ENCODE measurements around the gene PLEKHG5.

Gene PLEKHG5

DNA sequence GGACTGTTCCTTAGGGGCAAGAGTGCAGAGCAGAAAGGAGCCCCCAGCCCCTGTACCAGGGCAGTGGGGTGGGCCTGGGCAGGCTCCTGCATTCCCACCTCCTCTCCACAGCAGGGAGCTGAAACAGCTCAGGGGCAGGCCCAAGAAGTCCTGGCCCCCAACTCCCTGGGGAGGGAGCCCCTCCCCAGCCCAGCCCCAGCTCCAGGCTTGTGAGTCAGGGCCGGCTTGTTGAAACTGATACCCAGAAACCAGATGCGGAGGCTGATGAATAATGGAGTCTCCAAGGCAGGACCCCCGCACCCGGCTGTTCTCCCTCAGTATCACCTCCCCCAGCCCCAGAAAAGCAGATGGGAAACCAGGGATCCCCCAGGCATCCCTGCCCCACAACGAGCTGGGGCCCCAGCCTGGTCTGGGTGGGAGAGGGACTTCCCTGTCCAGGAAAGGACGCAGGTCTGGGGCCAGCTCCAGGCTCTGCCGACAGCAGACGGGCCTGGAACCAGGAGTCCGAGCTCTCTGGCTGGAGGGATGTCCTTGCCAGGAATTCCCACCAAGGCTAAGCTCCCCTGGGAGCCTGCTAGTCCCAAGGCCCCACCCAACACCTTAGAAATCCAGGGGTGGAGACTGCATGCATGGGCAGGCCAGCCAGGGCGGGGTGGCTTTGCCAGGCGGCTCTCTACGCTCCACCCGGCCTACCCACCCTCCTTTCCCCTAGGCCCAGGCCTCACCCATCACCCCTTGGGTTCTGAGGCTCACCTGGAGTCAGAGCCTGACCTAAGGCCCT, 2.7 kb downstream of the PLEKHG5 start:
- Histone ChIP-seq H3K9me3 (replicated peaks in 1 of 2; ENCODE audit: control insufficient read depth in 2 of 2, insufficient read depth in 1 of 2, low read depth in 1 of 2, low read length in 2 of 2) (no peaks in the 10 kb centered on the region), H2AK5ac (ENCODE audit: low read depth, low read length) (no peak overlapping the region), H3K23ac (ENCODE audit: low read depth, low read length, poor library complexity) (no peak overlapping the region), H3K36me3 (replicated peaks in 1 of 2; ENCODE audit: control insufficient read depth in 2 of 2, insufficient read depth in 2 of 2, low read length in 2 of 2) (no peaks in the 10 kb centered on the region), H2BK5ac (ENCODE audit: low read length) (no peak overlapping the region), H2AFZ (ENCODE audit: low read length) (no peak overlapping the region), H2BK120ac (ENCODE audit: low read depth, low read length) (no peak overlapping the region), H2BK15ac (ENCODE audit: low read length) (no peak overlapping the region), H3K27me3 (ENCODE audit: control insufficient read depth in 3 of 3, insufficient read depth in 3 of 3, low read depth in 1 of 3, low read length in 3 of 3) (no peaks in the 10 kb centered on the region), H3K18ac (ENCODE audit: low read length) (no peak overlapping the region), H4K8ac (ENCODE audit: low read depth, low read length) (no peak overlapping the region), H3K4ac (ENCODE audit: low read length) (no peak overlapping the region), H3K9ac (ENCODE audit: low read depth, low read length, poor library complexity) (peak overlapping the region; percentile 66), H3K4me1 (ENCODE audit: control insufficient read depth in 2 of 2, insufficient read depth in 1 of 2, low read depth in 1 of 2, low read length in 2 of 2) (peaks cover 16 to 22% of the 10 kb centered on the region in 2 donors), H2BK12ac (ENCODE audit: low read length) (no peak overlapping the region), H3K4me2 (ENCODE audit: insufficient read depth, low read length, poor library complexity, severe bottlenecking) (no peak overlapping the region), H3K27ac (replicated peaks; ENCODE audit: low read length) (no peak overlapping the region), H3K79me1 (ENCODE audit: low read depth, low read length) (peaks cover 2% of the 10 kb centered on the region), H4K91ac (ENCODE audit: low read depth, low read length, poor library complexity) (no peak overlapping the region), H3K4me3 (ENCODE audit: low read length in 2 of 2) (no peak overlapping the region), H3K14ac (ENCODE audit: low read length) (no peak overlapping the region)
- DNase-seq (ENCODE audit: low spot score) = no peak
- WGBS, 2 donors (ENCODE audit: extremely low coverage in 2 of 2, insufficient read length in 2 of 2, insufficient replicate concordance in 1 of 2) = no CpG with 5 or more reads among the region's 13 CpGs

DNA sequence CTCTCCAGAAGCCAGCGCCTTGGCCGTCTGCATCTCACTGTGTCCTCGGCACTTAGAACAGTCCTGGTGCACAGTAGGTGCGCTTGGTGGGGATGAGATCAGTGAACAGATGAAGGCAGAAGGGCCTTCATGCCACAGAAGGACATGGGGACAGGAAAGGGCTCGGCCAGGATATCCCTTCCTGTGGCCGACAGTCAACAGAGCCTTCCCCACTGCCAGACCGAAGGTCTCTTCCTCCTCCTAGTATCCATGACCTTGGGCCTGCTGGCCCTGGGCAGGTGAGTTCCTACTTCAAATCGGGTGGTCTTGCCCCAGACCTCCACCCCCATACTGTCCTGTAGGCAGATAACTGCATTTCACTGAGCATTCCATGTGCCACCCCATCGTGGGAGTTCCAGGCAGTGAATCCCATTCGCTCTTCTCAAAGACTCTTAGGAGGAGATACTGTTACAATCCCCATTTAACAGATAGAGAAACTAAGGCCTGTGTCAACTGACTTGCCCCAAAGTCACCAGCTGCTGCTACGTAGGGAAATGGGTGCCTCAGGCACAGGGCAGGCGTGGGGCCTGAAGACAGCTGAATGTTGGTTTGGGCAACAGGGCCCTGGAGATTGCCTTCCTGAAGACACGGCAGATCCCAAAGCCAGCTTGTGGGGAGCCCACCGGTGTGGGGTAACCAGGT, 3.5 kb downstream of the PLEKHG5 start:
- no peak overlapping the region for H3K9ac ChIP-seq (ENCODE audit: low read depth, low read length, poor library complexity)
- no peak overlapping the region for H3K4ac ChIP-seq (ENCODE audit: low read length)
- peaks cover 0 to 3% of the 10 kb centered on the region in 2 donors for H3K36me3 ChIP-seq (replicated peaks in 1 of 2; ENCODE audit: control insufficient read depth in 2 of 2, insufficient read depth in 2 of 2, low read length in 2 of 2)
- H3K4me3 ChIP-seq (ENCODE audit: low read length in 2 of 2) = no peak overlapping the region
- no peak overlapping the region for H2AFZ ChIP-seq (ENCODE audit: low read length)
- no peak overlapping the region for H2AK5ac ChIP-seq (ENCODE audit: low read depth, low read length)
- H3K27ac ChIP-seq (replicated peaks; ENCODE audit: low read length) = no peak overlapping the region
- no peak overlapping the region for H3K18ac ChIP-seq (ENCODE audit: low read length)
- H2BK120ac ChIP-seq (ENCODE audit: low read depth, low read length) = no peak overlapping the region
- DNase-seq (ENCODE audit: low spot score) = no peak
- WGBS, 2 donors (ENCODE audit: extremely low coverage in 2 of 2, insufficient read length in 2 of 2, insufficient replicate concordance in 1 of 2) = no CpG with 5 or more reads among the region's 14 CpGs
- no peak overlapping the region for H4K8ac ChIP-seq (ENCODE audit: low read depth, low read length)
- H2BK15ac ChIP-seq (ENCODE audit: low read length) = no peak overlapping the region
- H3K4me1 ChIP-seq (ENCODE audit: control insufficient read depth in 2 of 2, insufficient read depth in 1 of 2, low read depth in 1 of 2, low read length in 2 of 2) = peaks cover 16 to 22% of the 10 kb centered on the region in 2 donors
- no peak overlapping the region for H3K14ac ChIP-seq (ENCODE audit: low read length)
- no peak overlapping the region for H2BK5ac ChIP-seq (ENCODE audit: low read length)
- peaks cover 2% of the 10 kb centered on the region for H3K79me1 ChIP-seq (ENCODE audit: low read depth, low read length)
- no peak overlapping the region for H2BK12ac ChIP-seq (ENCODE audit: low read length)
- no peaks in the 10 kb centered on the region for H3K27me3 ChIP-seq (ENCODE audit: control insufficient read depth in 3 of 3, insufficient read depth in 3 of 3, low read depth in 1 of 3, low read length in 3 of 3)
- H3K4me2 ChIP-seq (ENCODE audit: insufficient read depth, low read length, poor library complexity, severe bottlenecking) = no peak overlapping the region
- no peaks in the 10 kb centered on the region for H3K9me3 ChIP-seq (replicated peaks in 1 of 2; ENCODE audit: control insufficient read depth in 2 of 2, insufficient read depth in 1 of 2, low read depth in 1 of 2, low read length in 2 of 2)
- H4K91ac ChIP-seq (ENCODE audit: low read depth, low read length, poor library complexity) = no peak overlapping the region
- H3K23ac ChIP-seq (ENCODE audit: low read depth, low read length, poor library complexity) = no peak overlapping the region

DNA sequence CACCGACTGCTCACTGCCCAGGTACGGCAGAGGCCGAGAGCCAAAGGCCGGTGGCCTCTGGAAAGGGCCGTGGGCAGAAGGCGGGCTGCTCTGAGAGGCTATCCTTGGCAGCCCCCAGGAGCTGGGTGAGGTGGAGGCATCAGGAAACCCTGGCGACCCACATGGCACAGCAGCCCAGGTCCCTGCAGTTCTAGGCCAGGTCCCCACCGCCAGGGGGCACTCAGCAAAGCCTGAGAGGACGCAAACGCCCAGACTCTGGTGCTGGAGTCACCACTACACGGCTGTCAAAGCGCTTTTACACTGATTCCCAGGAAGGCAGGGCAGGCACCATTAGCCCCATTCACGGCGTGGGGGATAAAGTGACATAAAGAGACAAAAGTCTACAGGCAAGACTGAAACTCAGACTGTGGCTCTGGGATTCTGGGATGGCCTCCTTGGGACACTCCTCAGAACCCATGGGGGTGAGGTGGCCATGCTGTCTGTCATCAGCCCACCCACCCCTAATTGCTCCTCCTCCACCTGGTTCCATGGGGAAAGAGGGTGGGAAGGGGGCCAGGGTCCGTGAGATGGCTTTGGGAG, 4.9 kb downstream of the PLEKHG5 start:
- no peaks in the 10 kb centered on the region for H3K27me3 ChIP-seq (ENCODE audit: control insufficient read depth in 3 of 3, insufficient read depth in 3 of 3, low read depth in 1 of 3, low read length in 3 of 3)
- H3K9ac ChIP-seq (ENCODE audit: low read depth, low read length, poor library complexity) = no peak overlapping the region
- peak overlapping the region; percentile 83 for H2BK120ac ChIP-seq (ENCODE audit: low read depth, low read length)
- peaks cover 2% of the 10 kb centered on the region for H3K79me1 ChIP-seq (ENCODE audit: low read depth, low read length)
- no peak overlapping the region for H3K27ac ChIP-seq (replicated peaks; ENCODE audit: low read length)
- peak; percentile 88 for DNase-seq (ENCODE audit: low spot score)
- peaks cover 0 to 6% of the 10 kb centered on the region in 2 donors for H3K36me3 ChIP-seq (replicated peaks in 1 of 2; ENCODE audit: control insufficient read depth in 2 of 2, insufficient read depth in 2 of 2, low read length in 2 of 2)
- H3K9me3 ChIP-seq (replicated peaks in 1 of 2; ENCODE audit: control insufficient read depth in 2 of 2, insufficient read depth in 1 of 2, low read depth in 1 of 2, low read length in 2 of 2) = no peaks in the 10 kb centered on the region
- peak overlapping the region; percentile 93 for H3K18ac ChIP-seq (ENCODE audit: low read length)
- H3K4me1 ChIP-seq (ENCODE audit: control insufficient read depth in 2 of 2, insufficient read depth in 1 of 2, low read depth in 1 of 2, low read length in 2 of 2) = peaks cover 15 to 22% of the 10 kb centered on the region in 2 donors
- peak overlapping the region; percentile 95 for H3K4me2 ChIP-seq (ENCODE audit: insufficient read depth, low read length, poor library complexity, severe bottlenecking)
- no CpG with 5 or more reads among the region's 15 CpGs for WGBS, 2 donors (ENCODE audit: extremely low coverage in 2 of 2, insufficient read length in 2 of 2, insufficient replicate concordance in 1 of 2)
- peak overlapping the region; percentile 88 for H2AK5ac ChIP-seq (ENCODE audit: low read depth, low read length)
- no peak overlapping the region for H2BK5ac ChIP-seq (ENCODE audit: low read length)
- no peak overlapping the region for H3K4ac ChIP-seq (ENCODE audit: low read length)
- H2AFZ ChIP-seq (ENCODE audit: low read length) = peak overlapping the region; percentile 93
- no peak overlapping the region for H4K8ac ChIP-seq (ENCODE audit: low read depth, low read length)
- H3K23ac ChIP-seq (ENCODE audit: low read depth, low read length, poor library complexity) = no peak overlapping the region
- no peak overlapping the region for H4K91ac ChIP-seq (ENCODE audit: low read depth, low read length, poor library complexity)
- H2BK15ac ChIP-seq (ENCODE audit: low read length) = peak overlapping the region; percentile 68
- H2BK12ac ChIP-seq (ENCODE audit: low read length) = no peak overlapping the region
- H3K4me3 ChIP-seq (ENCODE audit: low read length in 2 of 2) = peak overlapping the region; percentile 62 to 71
- H3K14ac ChIP-seq (ENCODE audit: low read length) = peak overlapping the region; percentile 64

All from neuronal stem cell (in vitro differentiated cells).